ENCODE measurements around the gene BDKRB1. TPM values are rescaled to one million over a fixed set of nuclear protein-coding genes. Genes with fewer than 3 reads are reported as not detected.

Gene BDKRB1
- polyA plus RNA-seq, 3 donors = not detected

DNA sequence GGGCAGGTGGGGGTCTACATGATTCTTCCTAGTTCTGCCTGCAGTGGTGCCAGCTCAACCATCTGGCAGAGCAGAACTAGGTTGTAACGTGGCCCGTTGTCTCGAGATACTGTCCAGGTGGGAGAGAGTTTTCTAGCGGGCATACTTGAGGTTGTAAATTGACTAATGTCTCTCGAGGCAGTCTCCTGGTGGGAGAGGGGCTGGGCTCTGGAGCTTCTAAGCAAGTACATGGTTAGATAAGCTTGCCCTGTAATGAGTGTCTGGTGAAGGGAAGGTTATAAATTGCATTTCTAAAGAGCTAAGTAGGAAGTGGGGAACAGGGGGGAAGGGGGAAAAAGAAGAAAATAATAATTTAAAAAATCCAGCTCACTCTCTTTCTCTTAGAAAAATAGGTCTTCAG, 18.1 kb downstream of the BDKRB1 start:
- H3K36me3 Mint-ChIP-seq = no peaks in the 10 kb centered on the region
- H3K4me1 ChIP-seq (ENCODE audit: control insufficient read depth in 1 of 2, insufficient read depth in 2 of 2, low read length in 2 of 2) = no peaks in the 10 kb centered on the region
- H3K9me3 ChIP-seq (replicated peaks in 1 of 2; ENCODE audit: control insufficient read depth in 1 of 2, insufficient read depth in 1 of 2, low read length in 2 of 2) = peaks cover 9 to 14% of the 10 kb centered on the region in 2 donors
- H3K27ac Mint-ChIP-seq = no peak overlapping the region
- H2AFZ ChIP-seq (ENCODE audit: insufficient read depth, low read depth, low read length, poor library complexity, severe bottlenecking) = no peak overlapping the region
- TF ChIP-seq, protein P1, sequence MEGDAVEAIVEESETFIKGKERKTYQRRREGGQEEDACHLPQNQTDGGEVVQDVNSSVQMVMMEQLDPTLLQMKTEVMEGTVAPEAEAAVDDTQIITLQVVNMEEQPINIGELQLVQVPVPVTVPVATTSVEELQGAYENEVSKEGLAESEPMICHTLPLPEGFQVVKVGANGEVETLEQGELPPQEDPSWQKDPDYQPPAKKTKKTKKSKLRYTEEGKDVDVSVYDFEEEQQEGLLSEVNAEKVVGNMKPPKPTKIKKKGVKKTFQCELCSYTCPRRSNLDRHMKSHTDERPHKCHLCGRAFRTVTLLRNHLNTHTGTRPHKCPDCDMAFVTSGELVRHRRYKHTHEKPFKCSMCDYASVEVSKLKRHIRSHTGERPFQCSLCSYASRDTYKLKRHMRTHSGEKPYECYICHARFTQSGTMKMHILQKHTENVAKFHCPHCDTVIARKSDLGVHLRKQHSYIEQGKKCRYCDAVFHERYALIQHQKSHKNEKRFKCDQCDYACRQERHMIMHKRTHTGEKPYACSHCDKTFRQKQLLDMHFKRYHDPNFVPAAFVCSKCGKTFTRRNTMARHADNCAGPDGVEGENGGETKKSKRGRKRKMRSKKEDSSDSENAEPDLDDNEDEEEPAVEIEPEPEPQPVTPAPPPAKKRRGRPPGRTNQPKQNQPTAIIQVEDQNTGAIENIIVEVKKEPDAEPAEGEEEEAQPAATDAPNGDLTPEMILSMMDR (IDR thresholded peaks at IDR 0.05) = no peak
- no peak for DNase-seq
- peak overlapping the region in 1 of 2 donors; percentile 39 for H3K4me3 Mint-ChIP-seq
- H3K9ac ChIP-seq (ENCODE audit: insufficient read depth, low read length, poor library complexity, severe bottlenecking) = no peak overlapping the region
- no peak overlapping the region for H3K27ac ChIP-seq (ENCODE audit: low read depth in 1 of 2, low read length in 2 of 2)
- H4K20me1 ChIP-seq (ENCODE audit: insufficient read depth, low read length) = no peaks in the 10 kb centered on the region
- H3K79me2 ChIP-seq (ENCODE audit: insufficient read depth, low read length) = no peaks in the 10 kb centered on the region
- H3K27me3 ChIP-seq (ENCODE audit: control insufficient read depth in 2 of 2, insufficient read depth in 2 of 2, low read length in 2 of 2) = no peaks in the 10 kb centered on the region
- H3K4me1 Mint-ChIP-seq = no peaks in the 10 kb centered on the region
- H3K4me3 ChIP-seq (replicated peaks in 1 of 3; ENCODE audit: low read depth in 2 of 3, low read length in 3 of 3) = no peak overlapping the region
- intact Hi-C loops (cut with micrococcal nuclease) = loop anchor here in 1 of 2 donors (10.0 kb wide), 2 partner anchors 169 to 709 kb away; no protein-coding TSS in a partner anchor
- peaks cover under 1 to 2% (median 1%) of the 10 kb centered on the region in 3 donors for H3K27me3 Mint-ChIP-seq (ENCODE audit: low read depth in 3 of 3)
- 83% methylated on average over 5 of the region's 5 CpGs for WGBS (ENCODE audit: insufficient coverage)
- peaks cover 4 to 28% (median 12%) of the 10 kb centered on the region in 7 donors for H3K9me3 Mint-ChIP-seq
- no peaks in the 10 kb centered on the region for H3K36me3 ChIP-seq (replicated peaks in 1 of 2; ENCODE audit: control insufficient read depth in 1 of 2, insufficient read depth in 2 of 2, low read length in 2 of 2)
- H3K4me2 ChIP-seq (replicated peaks; ENCODE audit: extremely low read depth, low read length, poor library complexity, severe bottlenecking) = no peak overlapping the region

DNA sequence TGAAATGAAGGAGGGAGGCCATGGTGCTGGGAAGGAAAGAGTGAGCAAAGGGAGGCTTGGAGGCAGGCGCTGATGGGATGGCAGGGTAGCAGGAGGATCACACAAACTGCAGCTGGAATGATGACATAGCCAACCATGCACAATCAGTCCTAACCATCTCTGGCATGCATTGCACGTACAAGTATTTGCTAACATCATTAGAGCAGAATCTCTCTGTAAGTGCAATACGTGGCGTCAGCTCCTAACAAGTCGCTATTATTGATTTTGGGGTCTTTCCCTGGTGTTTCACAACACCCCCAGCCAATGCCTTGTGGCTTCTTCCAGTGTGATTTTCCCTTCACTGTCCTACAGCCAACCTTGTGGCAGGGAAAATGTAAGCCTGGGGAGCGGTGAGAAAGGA, 18.5 kb downstream of the BDKRB1 start:
- H3K27ac Mint-ChIP-seq = no peak overlapping the region

More for the DNA sequence above, 18.5 kb downstream of the BDKRB1 start:
- peaks cover 0 to 1% (median 0%) of the 10 kb centered on the region in 3 donors for H3K27me3 Mint-ChIP-seq (ENCODE audit: low read depth in 3 of 3)
- 86% methylated on average over 6 of the region's 6 CpGs for WGBS (ENCODE audit: insufficient coverage)
- Histone ChIP-seq H2AFZ (ENCODE audit: insufficient read depth, low read depth, low read length, poor library complexity, severe bottlenecking) (no peak overlapping the region), H3K79me2 (ENCODE audit: insufficient read depth, low read length) (no peaks in the 10 kb centered on the region), H3K4me2 (replicated peaks; ENCODE audit: extremely low read depth, low read length, poor library complexity, severe bottlenecking) (no peak overlapping the region), H3K4me3 (replicated peaks in 1 of 3; ENCODE audit: low read depth in 2 of 3, low read length in 3 of 3) (no peak overlapping the region), H3K9ac (ENCODE audit: insufficient read depth, low read length, poor library complexity, severe bottlenecking) (no peak overlapping the region), H3K9me3 (replicated peaks in 1 of 2; ENCODE audit: control insufficient read depth in 1 of 2, insufficient read depth in 1 of 2, low read length in 2 of 2) (peaks cover 9 to 14% of the 10 kb centered on the region in 2 donors), H3K36me3 (replicated peaks in 1 of 2; ENCODE audit: control insufficient read depth in 1 of 2, insufficient read depth in 2 of 2, low read length in 2 of 2) (no peaks in the 10 kb centered on the region), H4K20me1 (ENCODE audit: insufficient read depth, low read length) (no peaks in the 10 kb centered on the region), H3K27me3 (ENCODE audit: control insufficient read depth in 2 of 2, insufficient read depth in 2 of 2, low read length in 2 of 2) (no peaks in the 10 kb centered on the region), H3K4me1 (ENCODE audit: control insufficient read depth in 1 of 2, insufficient read depth in 2 of 2, low read length in 2 of 2) (no peaks in the 10 kb centered on the region), H3K27ac (ENCODE audit: low read depth in 1 of 2, low read length in 2 of 2) (no peak overlapping the region)
- DNase-seq = no peak
- intact Hi-C loops (cut with micrococcal nuclease) = loop anchor here in 1 of 2 donors (10.0 kb wide), 2 partner anchors 170 to 710 kb away; no protein-coding TSS in a partner anchor
- H3K9me3 Mint-ChIP-seq = peaks cover 4 to 28% (median 14%) of the 10 kb centered on the region in 7 donors
- H3K4me3 Mint-ChIP-seq = no peak overlapping the region
- H3K36me3 Mint-ChIP-seq = no peaks in the 10 kb centered on the region
- H3K4me1 Mint-ChIP-seq = no peaks in the 10 kb centered on the region
- TF ChIP-seq, protein P1 (IDR thresholded peaks at IDR 0.05) = no peak
